Measurements from ENCODE around the gene APOBEC4. TPM values are rescaled to one million over a fixed set of nuclear protein-coding genes. Genes with fewer than 3 reads are reported as not detected.

The APOBEC4 gene
- total and polyA plus RNA-seq, 5 donors: 0.09 TPM; not detected in 4

- no peak for DNase-seq
- intact Hi-C loops (cut with DNase I): no loop called here
- Histone ChIP-seq H3K9me3 (ENCODE audit: control insufficient read depth, low read length) (no peaks in the 10 kb centered on the region), H3K4me3 (ENCODE audit: low read length) (no peak overlapping the region), H3K27me3 (ENCODE audit: control insufficient read depth, insufficient read depth) (no peaks in the 10 kb centered on the region), H3K4me1 (ENCODE audit: control insufficient read depth, insufficient read depth, low read length) (no peaks in the 10 kb centered on the region), H3K27ac (ENCODE audit: low read length) (no peak overlapping the region)
- peak in 1 of 2 donors; percentile 10 for ATAC-seq
- WGBS: 83% methylated on average over 3 of the region's 3 CpGs
Observed at GRCh38 chr1:183600634-183601033, 52.5 kb downstream of the APOBEC4 start.

- H3K27ac ChIP-seq (ENCODE audit: low read length): no peak overlapping the region
- ATAC-seq (peak; percentile 82 to 84), DNase-seq (peak in 1 of 3 donors; percentile 43)
- H3K9me3 ChIP-seq (ENCODE audit: control insufficient read depth, low read length): no peaks in the 10 kb centered on the region
- no peaks in the 10 kb centered on the region for H3K4me1 ChIP-seq (ENCODE audit: control insufficient read depth, insufficient read depth, low read length)
- H3K27me3 ChIP-seq (ENCODE audit: control insufficient read depth, insufficient read depth): no peaks in the 10 kb centered on the region
- no peak overlapping the region for H3K4me3 ChIP-seq (ENCODE audit: low read length)
- intact Hi-C loops (cut with DNase I): no loop called here
- 62% methylated on average over 3 of the region's 3 CpGs for whole genome bisulfite sequencing
Observed at GRCh38 chr1:183600136-183600535, 53.0 kb downstream of the APOBEC4 start.

- DNase-seq (no peak), ATAC-seq (no peak)
- Histone ChIP-seq H3K4me1 (ENCODE audit: control insufficient read depth, insufficient read depth, low read length) (no peaks in the 10 kb centered on the region), H3K9me3 (ENCODE audit: control insufficient read depth, low read length) (no peaks in the 10 kb centered on the region), H3K27ac (ENCODE audit: low read length) (no peak overlapping the region), H3K4me3 (ENCODE audit: low read length) (no peak overlapping the region), H3K27me3 (ENCODE audit: control insufficient read depth, insufficient read depth) (no peaks in the 10 kb centered on the region)
- intact Hi-C loops (cut with DNase I): no loop called here
- WGBS: 53% methylated on average over 2 of the region's 2 CpGs
Observed at GRCh38 chr1:183598386-183598785, 54.7 kb downstream of the APOBEC4 start.

DNA sequence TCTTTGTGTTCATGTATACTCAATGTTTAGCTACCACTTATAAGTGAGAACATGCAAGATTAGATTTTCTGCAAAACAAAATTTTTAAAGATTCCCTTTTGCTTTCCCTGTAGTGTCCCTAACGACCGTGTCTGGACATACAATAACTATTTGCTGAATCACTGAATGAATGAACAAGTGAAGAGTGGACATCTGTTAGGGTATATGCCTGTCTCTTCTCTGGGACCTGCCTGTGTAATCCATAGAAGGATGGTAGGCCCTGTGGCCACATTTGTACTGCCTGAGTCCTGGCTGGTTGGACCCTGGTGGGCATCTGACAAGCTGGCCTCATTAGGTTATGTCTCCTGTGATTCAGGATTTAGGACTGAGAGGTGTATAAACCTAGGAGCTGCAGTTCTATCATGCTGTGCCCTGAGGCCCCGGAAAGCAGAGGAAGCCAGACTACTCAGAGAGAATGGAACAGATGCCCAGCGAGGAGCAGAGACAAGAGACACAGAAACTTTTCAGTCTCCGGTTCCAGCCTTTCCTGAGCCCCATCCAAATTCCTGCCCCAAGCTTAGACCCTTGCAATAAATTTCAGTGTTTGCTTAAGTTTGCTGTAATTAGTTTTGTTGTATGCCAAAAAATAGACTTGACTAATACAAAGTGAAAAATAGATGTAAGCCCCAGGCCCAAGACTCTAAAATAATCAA, 55.3 kb downstream of the APOBEC4 start:
- ATAC-seq (no peak), DNase-seq (no peak)
- 69% methylated on average over 5 of the region's 5 CpGs for WGBS
- H3K27ac ChIP-seq (ENCODE audit: low read length): no peak overlapping the region
- no peaks in the 10 kb centered on the region for H3K27me3 ChIP-seq (ENCODE audit: control insufficient read depth, insufficient read depth)
- no peaks in the 10 kb centered on the region for H3K9me3 ChIP-seq (ENCODE audit: control insufficient read depth, low read length)
- no peak overlapping the region for H3K4me3 ChIP-seq (ENCODE audit: low read length)
- intact Hi-C loops (cut with DNase I): no loop called here
- no peaks in the 10 kb centered on the region for H3K4me1 ChIP-seq (ENCODE audit: control insufficient read depth, insufficient read depth, low read length)

DNA sequence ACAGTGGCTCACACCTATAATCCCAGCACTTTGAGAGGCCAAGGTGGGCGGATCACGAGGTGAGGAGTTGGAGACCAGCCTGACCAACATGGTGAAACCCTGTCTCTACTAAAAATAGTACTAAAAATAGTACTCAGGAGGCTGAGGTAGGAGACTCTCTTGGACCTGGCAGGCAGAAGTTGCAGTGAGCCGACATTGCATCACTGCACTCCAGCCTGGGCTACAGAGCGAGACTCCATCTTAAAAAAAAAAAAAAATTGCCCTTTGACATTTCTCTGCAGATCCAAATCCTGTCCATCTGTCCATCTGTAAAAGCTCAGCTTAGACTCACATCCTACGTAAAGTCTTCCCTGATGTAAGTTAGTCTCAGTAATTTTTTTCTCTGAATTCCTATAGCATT, 56.6 kb downstream of the APOBEC4 start:
- Histone ChIP-seq H3K4me3 (ENCODE audit: low read length) (no peak overlapping the region), H3K9me3 (ENCODE audit: control insufficient read depth, low read length) (no peaks in the 10 kb centered on the region), H3K27ac (ENCODE audit: low read length) (no peak overlapping the region), H3K4me1 (ENCODE audit: control insufficient read depth, insufficient read depth, low read length) (no peaks in the 10 kb centered on the region), H3K27me3 (ENCODE audit: control insufficient read depth, insufficient read depth) (no peaks in the 10 kb centered on the region)
- ATAC-seq (no peak), DNase-seq (no peak)
- intact Hi-C loops (cut with DNase I): no loop called here
- 88% methylated on average over 5 of the region's 5 CpGs for WGBS

Other genes with a start within 250 kb of the APOBEC4 start
- 10 to 100 TPM; 32.8 to 80.6 (median 47.0) TPM for gene NMNAT2, start 234.9 kb downstream of the APOBEC4 start, total RNA-seq
- gene NMNAT2, start 234.9 kb downstream of the APOBEC4 start, polyA plus RNA-seq: 14.1 TPM
- 10 to 100 TPM; 35.6 to 50.8 (median 44.0) TPM for gene SMG7, start 180.8 kb downstream of the APOBEC4 start, total RNA-seq
- 18.6 TPM for gene SMG7, start 180.8 kb downstream of the APOBEC4 start, polyA plus RNA-seq
- 1 to 10 TPM; 3.3 to 6.4 (median 6.0) TPM for gene NCF2, start 62.9 kb downstream of the APOBEC4 start, total RNA-seq
- 1.4 TPM for gene NCF2, start 62.9 kb downstream of the APOBEC4 start, polyA plus RNA-seq
- gene ARPC5, start 17.5 kb downstream of the APOBEC4 start, total RNA-seq: 10 to 100 TPM; 36.5 to 74.7 (median 52.4) TPM
- gene ARPC5, start 17.5 kb downstream of the APOBEC4 start, polyA plus RNA-seq: 41.1 TPM
- gene RGL1, start 151.8 kb upstream of the APOBEC4 start, total RNA-seq: 10 to 100 TPM; 16.3 to 22.9 (median 17.2) TPM
- gene RGL1, start 151.8 kb upstream of the APOBEC4 start, polyA plus RNA-seq: 7.2 TPM